SU-DHL-6 (cell line): Measurements from ENCODE around the gene ABHD17A.

ENCODE experiments used
- H2AFZ ChIP-seq: fragments of 200-600 bp; sonication (generic); 2 replicates; pipeline ENCODE4 v1.6.1; 2014; ENCODE audit warnings: low read depth, mild to moderate bottlenecking, moderate library complexity, mixed read lengths, antibody characterized with exemption, low read length; ENCODE audit not compliant: severe bottlenecking
- H3F3A ChIP-seq: fragments of 200-600 bp; shearing (Covaris generic); 2 replicates; pipeline ENCODE4 v1.6.0; 2016; ENCODE audit warnings: antibody characterized with exemption, mild to moderate bottlenecking; ENCODE audit not compliant: insufficient read depth
- H3K27ac ChIP-seq: fragments of 200-600 bp; sonication (generic); 2 replicates; pipeline ENCODE4 v1.5.1; 2016; ENCODE audit warnings: low read depth, mild to moderate bottlenecking, low read length, moderate library complexity, mixed read lengths
- H3K27me3 ChIP-seq: fragments of 200-600 bp; sonication (generic), shearing (Covaris generic); 2 replicates; pipeline ENCODE4 v1.6.0; 2014; ENCODE audit warnings: mild to moderate bottlenecking, low read length
- H3K36me3 ChIP-seq: fragments of 200-600 bp; sonication (generic); 2 replicates; pipeline ENCODE4 v1.6.1; 2014; ENCODE audit warnings: mild to moderate bottlenecking, low read length, mixed read lengths
- H3K4me2 ChIP-seq: fragments of 300-600, 200-600 bp; shearing (Covaris generic), sonication (generic); 2 replicates; pipeline ENCODE4 v1.6.0; 2014; ENCODE audit warnings: low read length, low read depth, mild to moderate bottlenecking; ENCODE audit not compliant: poor library complexity, severe bottlenecking
- H3K4me3 ChIP-seq: fragments of 200-600 bp; sonication (generic); 2 replicates; pipeline ENCODE4 v1.5.1; 2014; ENCODE audit warnings: antibody characterized with exemption, low read length, mild to moderate bottlenecking, mixed read lengths; ENCODE audit not compliant: insufficient read depth, poor library complexity, severe bottlenecking
- H3K79me2 ChIP-seq: fragments of 200-600 bp; sonication (generic); 2 replicates; pipeline ENCODE4 v1.6.1; 2014; ENCODE audit warnings: mild to moderate bottlenecking, low read length, moderate library complexity; ENCODE audit not compliant: insufficient read depth
- H3K9ac ChIP-seq: fragments of 200-600 bp; sonication (generic); 2 replicates; pipeline ENCODE4 v1.7.0; 2014; ENCODE audit warnings: mild to moderate bottlenecking, low read length
- H3K9me2 ChIP-seq: fragments of 200-600 bp; sonication (generic); replicated peaks from 2 replicates; pipeline ENCODE4 v1.6.1; 2014; ENCODE audit warnings: low read length; ENCODE audit not compliant: insufficient read depth
- H3K9me3 ChIP-seq: fragments of 200-600 bp; sonication (generic); 2 replicates; pipeline ENCODE4 v1.6.1; 2014; ENCODE audit warnings: low read length, mixed read lengths; ENCODE audit not compliant: insufficient read depth
- H4K20me1 ChIP-seq: fragments of 200-600 bp; sonication (generic); 2 replicates; pipeline ENCODE4 v1.6.1; 2014; ENCODE audit warnings: low read depth, mild to moderate bottlenecking, antibody characterized with exemption, low read length, moderate library complexity, mixed read lengths
- EZH2phosphoT487 ChIP-seq: fragments of 200-600 bp; sonication (generic), shearing (Covaris generic); conservative IDR thresholded peaks from 2 replicates; pipeline ENCODE4 v1.6.1; 2018; ENCODE audit warnings: mild to moderate bottlenecking, antibody characterized with exemption, low read length, moderate library complexity, mixed read lengths
- TF ChIP-seq, protein P1 (sequence below): fragments of 200-600 bp; sonication (generic); IDR thresholded peaks from one replicate; pipeline ENCODE4 v1.5.1; 2017; ENCODE audit warnings: antibody characterized with exemption, mild to moderate bottlenecking, low read length, moderate library complexity; ENCODE audit not compliant: insufficient read depth, poor library complexity, severe bottlenecking

ABHD17A gene

DNA sequence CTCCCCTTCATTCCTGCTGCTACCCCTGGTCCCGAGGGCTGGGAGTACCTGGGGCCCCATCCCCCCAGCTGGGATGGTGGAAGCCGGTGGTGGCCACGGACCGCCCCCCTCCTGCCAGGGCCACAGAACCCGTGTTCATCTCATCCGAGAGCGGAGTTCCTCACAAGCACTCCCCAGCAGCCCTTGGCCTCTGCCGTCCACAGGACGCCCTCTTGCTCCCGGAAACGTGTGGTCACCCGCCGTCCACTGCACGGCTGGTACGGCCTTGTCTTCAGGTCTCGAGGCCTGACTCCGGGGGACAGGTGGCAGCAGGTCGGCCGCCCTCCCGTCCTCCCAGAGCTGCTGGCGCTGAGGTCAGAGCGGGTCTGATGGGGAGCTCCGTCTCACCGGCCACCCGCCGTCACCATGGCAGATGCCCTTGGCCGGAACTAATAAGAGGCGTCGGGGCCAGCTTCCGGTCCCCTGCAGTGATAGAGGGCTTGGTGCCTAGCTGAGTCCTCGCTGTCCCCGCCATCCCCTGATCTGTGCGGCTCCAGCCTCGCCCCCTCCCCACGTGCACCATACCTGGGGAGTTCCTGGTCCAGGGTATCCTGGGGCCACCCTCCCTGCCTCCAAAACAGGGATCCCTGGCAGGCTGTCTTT, 39.1 kb upstream of the ABHD17A start:
- H2AFZ ChIP-seq, result no peak overlapping the region
- H3F3A ChIP-seq, result no peaks in the 10 kb centered on the region
- no peaks in the 10 kb centered on the region for H3K36me3 ChIP-seq
- TF ChIP-seq, protein P1, sequence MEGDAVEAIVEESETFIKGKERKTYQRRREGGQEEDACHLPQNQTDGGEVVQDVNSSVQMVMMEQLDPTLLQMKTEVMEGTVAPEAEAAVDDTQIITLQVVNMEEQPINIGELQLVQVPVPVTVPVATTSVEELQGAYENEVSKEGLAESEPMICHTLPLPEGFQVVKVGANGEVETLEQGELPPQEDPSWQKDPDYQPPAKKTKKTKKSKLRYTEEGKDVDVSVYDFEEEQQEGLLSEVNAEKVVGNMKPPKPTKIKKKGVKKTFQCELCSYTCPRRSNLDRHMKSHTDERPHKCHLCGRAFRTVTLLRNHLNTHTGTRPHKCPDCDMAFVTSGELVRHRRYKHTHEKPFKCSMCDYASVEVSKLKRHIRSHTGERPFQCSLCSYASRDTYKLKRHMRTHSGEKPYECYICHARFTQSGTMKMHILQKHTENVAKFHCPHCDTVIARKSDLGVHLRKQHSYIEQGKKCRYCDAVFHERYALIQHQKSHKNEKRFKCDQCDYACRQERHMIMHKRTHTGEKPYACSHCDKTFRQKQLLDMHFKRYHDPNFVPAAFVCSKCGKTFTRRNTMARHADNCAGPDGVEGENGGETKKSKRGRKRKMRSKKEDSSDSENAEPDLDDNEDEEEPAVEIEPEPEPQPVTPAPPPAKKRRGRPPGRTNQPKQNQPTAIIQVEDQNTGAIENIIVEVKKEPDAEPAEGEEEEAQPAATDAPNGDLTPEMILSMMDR, result no peak
- no peak for TF ChIP-seq EZH2phosphoT487
- H3K27me3 ChIP-seq, result no peaks in the 10 kb centered on the region
- no peak overlapping the region for H3K9ac ChIP-seq
- H4K20me1 ChIP-seq, result no peaks in the 10 kb centered on the region
- H3K4me2 ChIP-seq, result no peak overlapping the region
- no peak overlapping the region for H3K4me3 ChIP-seq
- H3K79me2 ChIP-seq, result no peaks in the 10 kb centered on the region
- no peaks in the 10 kb centered on the region for H3K9me2 ChIP-seq
- H3K9me3 ChIP-seq, result no peaks in the 10 kb centered on the region
- H3K27ac ChIP-seq, result no peak overlapping the region

DNA sequence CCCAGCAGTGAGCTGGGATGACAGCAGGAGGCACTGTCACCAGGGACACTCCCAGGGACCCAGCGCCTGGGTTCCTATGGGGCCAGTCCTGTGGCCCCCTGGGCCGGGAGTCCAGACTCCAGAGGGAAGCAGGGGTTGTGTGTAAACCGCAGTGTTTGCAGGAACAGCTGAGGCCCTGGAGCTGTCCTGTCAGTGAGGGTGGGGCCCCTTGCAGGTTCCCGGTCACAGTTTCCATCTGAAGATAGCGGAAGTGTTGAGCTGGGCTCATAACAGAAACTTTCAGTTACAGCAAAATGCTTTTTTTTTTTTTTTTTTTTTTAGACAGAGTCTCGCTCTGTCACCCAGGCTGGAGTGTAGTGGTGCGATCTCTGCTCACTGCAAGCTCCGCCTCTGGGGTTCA, 38.0 kb upstream of the ABHD17A start:
- no peaks in the 10 kb centered on the region for H3K79me2 ChIP-seq
- H3K27me3 ChIP-seq, result no peaks in the 10 kb centered on the region
- no peak overlapping the region for H3K27ac ChIP-seq
- no peak overlapping the region for H3K4me2 ChIP-seq
- no peak overlapping the region for H3K9ac ChIP-seq
- no peak overlapping the region for H3K4me3 ChIP-seq
- no peaks in the 10 kb centered on the region for H4K20me1 ChIP-seq
- H3K9me3 ChIP-seq, result no peaks in the 10 kb centered on the region
- H3K36me3 ChIP-seq, result no peaks in the 10 kb centered on the region
- no peaks in the 10 kb centered on the region for H3K9me2 ChIP-seq
- no peak overlapping the region for H2AFZ ChIP-seq
- no peak for TF ChIP-seq EZH2phosphoT487
- TF ChIP-seq, protein P1, result no peak
- H3F3A ChIP-seq, result no peaks in the 10 kb centered on the region

DNA sequence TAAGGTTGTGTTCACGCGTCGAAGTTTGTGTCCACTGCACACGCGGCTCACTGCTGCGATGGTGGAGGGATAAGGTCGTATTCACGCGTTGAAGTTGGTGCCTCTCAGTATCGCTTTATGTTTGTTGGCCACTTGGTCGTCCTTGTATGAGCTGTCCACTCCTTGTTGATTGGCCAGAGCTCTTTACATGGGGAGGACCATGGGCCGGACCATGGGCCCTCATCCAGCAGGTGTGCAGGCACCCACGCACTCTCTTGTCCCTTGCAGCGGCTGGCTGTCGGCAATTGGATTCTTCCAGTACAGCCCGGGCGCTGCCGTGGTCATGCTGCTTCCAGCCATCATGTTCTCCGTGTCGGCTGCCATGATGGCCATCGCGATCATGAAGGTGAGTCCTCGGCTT, 37.5 kb upstream of the ABHD17A start:
- H3K27ac ChIP-seq, result no peak overlapping the region
- no peaks in the 10 kb centered on the region for H3K9me3 ChIP-seq
- no peak overlapping the region for H3K4me3 ChIP-seq
- H3K9me2 ChIP-seq, result no peaks in the 10 kb centered on the region
- H3K79me2 ChIP-seq, result no peaks in the 10 kb centered on the region
- no peak overlapping the region for H2AFZ ChIP-seq
- no peaks in the 10 kb centered on the region for H3K27me3 ChIP-seq
- no peaks in the 10 kb centered on the region for H3F3A ChIP-seq
- H3K4me2 ChIP-seq, result no peak overlapping the region
- H3K9ac ChIP-seq, result no peak overlapping the region
- TF ChIP-seq EZH2phosphoT487, result no peak
- TF ChIP-seq, protein P1, result no peak
- H3K36me3 ChIP-seq, result no peaks in the 10 kb centered on the region
- no peaks in the 10 kb centered on the region for H4K20me1 ChIP-seq

DNA sequence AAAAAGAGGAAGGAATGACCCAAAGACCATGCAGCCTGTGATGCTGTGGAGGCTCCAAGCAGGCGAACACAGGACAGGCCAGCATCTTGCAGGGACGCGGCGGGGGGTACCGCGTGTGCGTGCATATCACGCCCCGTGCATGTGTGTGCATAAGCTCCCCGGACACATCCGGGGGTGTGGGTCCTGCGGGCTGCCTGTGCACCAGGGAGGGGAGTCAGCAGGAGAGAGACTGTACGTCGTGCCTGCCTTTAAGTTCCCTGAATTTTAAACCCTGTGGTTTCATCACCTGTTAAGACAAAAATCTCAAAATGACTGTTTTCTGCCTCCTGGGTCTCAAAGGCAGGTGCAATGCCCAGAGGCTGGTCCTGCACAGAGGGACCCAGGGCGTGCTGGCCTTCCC, 36.5 kb upstream of the ABHD17A start:
- Histone ChIP-seq H3K36me3 (no peaks in the 10 kb centered on the region), H3K27me3 (no peaks in the 10 kb centered on the region), H3K4me2 (no peak overlapping the region), H3K27ac (no peak overlapping the region), H3K79me2 (no peaks in the 10 kb centered on the region), H3K4me3 (no peak overlapping the region), H3F3A (no peaks in the 10 kb centered on the region), H2AFZ (no peak overlapping the region), H3K9ac (no peak overlapping the region), H3K9me2 (no peaks in the 10 kb centered on the region), H4K20me1 (no peaks in the 10 kb centered on the region), H3K9me3 (no peaks in the 10 kb centered on the region)
- no peak for TF ChIP-seq EZH2phosphoT487
- TF ChIP-seq, protein P1, result no peak
